HT-29 (cell line): Measurements from ENCODE around the gene GABRA5. TPM values are rescaled to one million over a fixed set of nuclear protein-coding genes. Genes with fewer than 3 reads are reported as not detected.

Experiments
- DNase-seq: peaks from one replicate; pipeline ENCODE4 v3.0.0-alpha.2; 2015; ENCODE audit warnings: low spot score
- total RNA-seq: library from RNA; depleted of rRNA; stranded (reverse); fragments of >200 nt; shearing (Covaris generic); gene quantifications from 2 replicates; pipeline ENCODE4 v1.2.3, GENCODE V29; 2014; rRNA removed

The GABRA5 gene
- total RNA-seq, 1 experiment from 2014 or later: not detected

DNA sequence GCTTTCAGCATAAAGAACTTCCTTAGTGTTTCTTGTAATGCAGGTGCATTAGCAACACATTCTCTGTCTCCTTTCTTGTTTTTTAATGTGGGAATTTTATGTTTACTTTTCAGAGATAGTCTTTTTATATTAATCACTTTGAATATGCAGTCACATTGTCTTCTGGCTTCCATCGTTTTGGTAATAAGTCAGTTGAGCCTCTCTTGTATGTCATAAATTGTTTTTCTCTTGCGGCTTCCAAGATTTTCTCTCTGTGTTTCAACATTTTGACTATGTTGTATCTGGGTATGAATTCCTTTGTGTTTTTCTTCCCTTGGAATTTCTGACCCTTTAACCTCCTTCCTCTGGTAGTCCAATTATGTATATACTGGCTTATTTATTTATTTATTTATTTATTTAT lies 129.4 kb downstream of the GABRA5 start:
- DNase-seq: no peak

Other genes with a start within 250 kb of the GABRA5 start
- not detected in 2 replicates for gene GABRB3, start 94.0 kb upstream of the GABRA5 start, total RNA-seq
- not detected in 2 replicates for gene GABRG3, start 104.1 kb downstream of the GABRA5 start, total RNA-seq